Ecto neural progenitor cell (in vitro differentiated cells): ENCODE results near the gene KDM6B.

Experiments used
- DNase-seq: peaks from one replicate; pipeline ENCODE4 v3.0.0-alpha.2; 2018; ENCODE audit warnings: low spot score

Gene KDM6B

GRCh38 chr17:7820231-7820630, 13.8 kb upstream of the KDM6B start:
- no peak for DNase-seq

DNA sequence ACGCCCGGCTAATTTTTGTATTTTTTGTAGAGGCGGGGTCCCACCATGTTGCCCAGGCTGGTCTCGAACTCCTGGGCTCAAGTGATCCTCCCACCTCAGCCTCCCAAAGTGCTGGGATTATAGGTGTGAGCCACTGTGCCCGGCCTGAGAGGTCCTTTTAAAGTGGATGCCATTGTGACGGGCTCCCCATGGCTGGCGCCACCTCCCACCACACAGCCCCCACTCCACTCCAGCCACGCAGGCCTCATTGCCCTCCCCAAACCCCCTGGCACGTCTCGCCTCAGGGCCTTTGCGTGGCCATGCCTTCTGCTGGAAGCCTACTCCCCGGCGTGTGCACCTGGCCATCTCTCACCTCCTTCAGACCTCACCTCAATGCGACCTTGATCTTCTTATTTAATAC, 11.9 kb upstream of the KDM6B start:
- no peak for DNase-seq

- no peak for DNase-seq
These were observed 10.4 kb upstream of the KDM6B start for GRCh38 chr17:7823581-7824001.

DNA sequence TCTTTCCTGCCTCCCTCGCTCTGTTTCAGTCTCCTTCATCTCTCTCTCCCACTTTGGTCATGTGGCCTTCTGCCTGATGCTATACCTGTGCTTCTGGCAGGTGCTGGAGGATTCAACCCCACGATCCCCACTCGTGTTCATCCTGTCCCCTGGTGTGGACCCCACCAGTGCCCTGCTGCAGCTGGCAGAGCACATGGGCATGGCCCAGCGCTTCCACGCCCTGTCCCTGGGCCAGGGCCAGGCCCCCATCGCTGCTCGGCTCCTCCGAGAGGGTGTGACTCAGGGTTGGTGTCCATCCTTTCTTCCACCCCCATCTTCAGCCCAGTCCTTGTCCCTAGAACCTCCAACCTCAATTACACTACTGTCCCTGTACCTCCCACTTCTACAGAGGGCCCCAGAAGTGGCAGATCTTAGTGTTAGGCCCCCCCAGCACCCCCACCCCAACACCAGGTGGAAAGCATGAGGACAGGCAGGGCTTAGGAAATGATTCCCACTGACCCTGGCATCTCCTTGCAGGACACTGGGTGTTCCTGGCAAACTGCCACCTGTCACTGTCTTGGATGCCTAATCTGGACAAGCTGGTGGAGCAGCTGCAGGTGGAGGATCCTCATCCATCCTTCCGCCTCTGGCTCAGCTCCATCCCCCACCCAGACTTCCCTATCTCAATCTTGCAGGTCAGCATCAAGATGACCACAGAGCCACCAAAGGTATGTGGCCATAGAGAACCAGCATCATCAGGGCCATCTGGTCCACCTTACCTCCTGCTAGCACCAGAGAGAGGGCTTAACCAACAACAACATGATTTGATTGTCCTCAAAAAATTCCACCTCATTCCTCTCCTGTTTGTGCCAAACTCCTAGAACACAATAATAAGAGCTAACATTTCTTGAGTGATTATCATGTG, 9.7 kb upstream of the KDM6B start:
- DNase-seq: no peak

GRCh38 chr17:7825206-7825990, 8.6 kb upstream of the KDM6B start:
- no peak for DNase-seq

- no peak for DNase-seq
These were observed 3.4 kb upstream of the KDM6B start for GRCh38 chr17:7830616-7831015.

GRCh38 chr17:7831233-7831632, 2.8 kb upstream of the KDM6B start:
- DNase-seq: no peak

- no peak for DNase-seq
These were observed 1.6 kb upstream of the KDM6B start for GRCh38 chr17:7832431-7832830.

DNA sequence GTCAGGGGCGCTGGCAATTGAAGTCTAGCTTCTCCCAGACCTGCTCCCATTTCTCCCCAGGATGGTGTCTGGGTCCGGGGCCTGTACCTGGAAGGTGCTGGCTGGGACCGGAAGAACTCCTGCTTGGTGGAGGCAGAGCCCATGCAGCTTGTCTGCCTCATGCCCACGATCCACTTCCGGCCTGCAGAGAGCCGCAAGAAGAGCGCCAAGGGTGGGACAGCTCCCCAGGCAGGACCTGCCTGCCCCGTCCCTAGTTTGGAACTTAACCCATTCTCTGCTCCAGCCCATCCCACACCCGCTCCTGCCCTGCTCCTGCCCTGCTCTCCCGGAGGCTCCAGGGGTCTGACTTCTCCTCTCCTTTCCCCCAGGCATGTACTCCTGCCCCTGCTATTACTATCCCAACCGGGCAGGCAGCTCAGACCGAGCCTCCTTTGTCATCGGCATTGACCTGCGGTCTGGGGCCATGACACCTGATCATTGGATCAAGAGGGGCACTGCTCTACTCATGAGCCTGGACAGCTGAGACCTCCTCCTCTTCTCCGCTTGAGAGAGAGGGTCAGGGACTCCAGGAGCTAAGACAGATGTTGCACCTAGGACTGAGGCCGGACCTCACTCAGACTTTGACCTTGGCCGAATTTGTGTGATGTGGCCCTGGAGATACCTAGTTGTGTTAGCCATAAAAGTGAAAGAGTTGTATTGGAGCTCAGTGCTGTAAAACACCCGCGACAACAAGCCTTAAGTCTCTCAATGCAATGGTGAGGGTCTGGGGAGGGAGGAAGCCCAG, 814 bp upstream of the KDM6B start:
- no peak for DNase-seq

DNA sequence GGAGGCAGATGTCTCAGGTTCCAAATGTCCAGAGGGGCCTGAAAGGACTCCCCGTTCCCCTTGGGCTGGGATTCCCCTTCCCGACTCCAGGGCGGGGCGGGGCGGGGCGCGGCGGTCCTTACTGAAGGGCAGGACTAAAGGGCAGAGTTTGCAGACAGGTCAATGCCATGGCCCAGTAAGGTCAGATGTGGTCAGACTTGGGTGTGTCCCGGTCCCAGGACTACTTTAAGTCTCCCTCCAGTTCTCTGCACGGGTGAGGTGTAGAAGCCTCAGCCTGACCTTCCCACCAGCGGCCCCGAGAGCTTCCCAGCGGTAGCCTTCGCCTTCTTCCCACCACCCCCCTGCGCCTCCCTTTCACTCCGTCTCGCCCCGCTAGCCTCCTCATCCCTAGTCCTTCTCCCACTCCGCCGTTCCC, 532 bp downstream of the KDM6B start:
- no peak for DNase-seq

DNA sequence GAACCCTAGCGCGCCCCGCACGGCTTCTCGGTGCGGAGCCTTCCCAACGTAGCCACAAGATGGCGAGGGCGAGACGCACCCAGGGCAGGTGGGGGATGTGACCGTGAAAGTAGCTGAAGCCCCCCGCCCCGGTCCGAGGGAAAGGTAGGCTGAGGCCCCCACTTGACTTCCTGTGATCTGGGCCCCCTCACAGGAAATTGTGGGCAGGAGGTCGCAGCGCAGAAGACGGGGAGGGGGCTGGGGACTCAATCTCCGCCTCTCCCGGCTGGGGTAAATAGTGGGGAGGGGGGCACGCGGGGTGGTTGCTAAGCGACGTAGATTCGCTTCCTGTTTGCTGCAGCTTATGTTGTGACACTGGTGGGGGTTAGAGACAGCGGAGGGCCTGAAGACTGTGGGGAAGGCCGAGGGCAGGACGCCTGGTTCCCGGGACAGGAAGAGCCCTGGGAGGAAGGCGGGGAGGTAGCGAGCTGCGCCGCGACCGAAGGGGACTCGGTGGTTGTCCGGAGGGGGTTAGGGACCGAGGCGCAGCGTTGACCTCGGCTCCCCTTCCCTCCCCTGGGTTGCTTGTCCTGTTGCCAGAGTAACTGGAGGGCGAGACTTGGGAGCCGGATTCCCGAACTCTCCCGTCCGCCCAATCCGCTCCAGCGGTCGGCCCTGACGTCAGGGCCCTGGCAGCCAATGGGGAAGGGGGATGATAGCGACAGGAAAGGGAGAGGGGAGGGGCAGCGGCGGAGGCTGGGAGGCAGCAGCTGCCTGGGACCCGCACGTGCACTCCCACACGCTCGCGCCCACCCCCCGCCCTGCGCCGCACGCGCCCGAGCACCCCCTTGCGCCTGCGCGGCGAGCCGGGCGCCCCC, 1.2 kb downstream of the KDM6B start:
- peak; percentile 100 for DNase-seq

- no peak for DNase-seq
These were observed 2.0 kb downstream of the KDM6B start for GRCh38 chr17:7835814-7836595.

DNA sequence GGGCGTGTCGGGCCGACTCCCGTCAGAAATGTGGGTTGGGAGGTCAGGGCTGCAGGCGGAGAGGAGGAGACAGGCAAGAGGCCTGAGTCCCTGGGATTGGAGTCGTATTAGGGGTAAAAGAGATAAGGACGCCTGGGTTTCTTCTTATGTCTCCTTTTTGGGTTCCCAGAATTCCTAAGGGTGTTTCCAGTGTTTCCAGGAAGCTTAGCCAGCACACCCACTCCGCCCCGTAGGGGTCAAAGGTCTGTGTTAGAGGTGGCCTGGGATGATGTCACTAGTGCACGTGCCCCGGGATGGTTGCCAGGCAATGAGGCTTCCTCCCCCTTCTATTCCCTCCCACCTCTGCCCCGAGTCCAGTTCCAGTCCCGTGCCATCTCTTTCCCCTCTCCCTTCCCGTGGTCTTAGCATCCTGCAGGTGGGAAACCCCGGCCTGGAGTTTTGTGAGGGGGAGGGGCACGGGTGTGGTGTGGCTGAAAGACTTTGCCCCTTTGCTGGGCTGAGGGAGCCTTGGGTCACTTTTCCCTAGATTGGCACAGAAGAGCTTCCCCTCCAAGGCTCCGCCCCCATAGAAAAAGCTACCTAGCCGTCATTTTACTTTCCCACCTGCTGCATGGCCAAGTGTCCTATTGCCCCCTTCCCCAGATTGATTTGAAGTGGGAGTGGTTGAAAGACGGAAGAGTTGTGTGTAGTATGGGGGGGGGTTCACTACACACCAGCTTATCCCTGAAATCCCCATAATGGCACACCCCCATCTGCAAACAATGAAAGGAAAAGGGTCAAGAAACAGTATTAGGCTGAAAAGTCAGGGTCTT, 2.8 kb downstream of the KDM6B start:
- peak; percentile 99 for DNase-seq

- DNase-seq: peak; percentile 60
These were observed 3.5 kb downstream of the KDM6B start for GRCh38 chr17:7837408-7838088.

DNA sequence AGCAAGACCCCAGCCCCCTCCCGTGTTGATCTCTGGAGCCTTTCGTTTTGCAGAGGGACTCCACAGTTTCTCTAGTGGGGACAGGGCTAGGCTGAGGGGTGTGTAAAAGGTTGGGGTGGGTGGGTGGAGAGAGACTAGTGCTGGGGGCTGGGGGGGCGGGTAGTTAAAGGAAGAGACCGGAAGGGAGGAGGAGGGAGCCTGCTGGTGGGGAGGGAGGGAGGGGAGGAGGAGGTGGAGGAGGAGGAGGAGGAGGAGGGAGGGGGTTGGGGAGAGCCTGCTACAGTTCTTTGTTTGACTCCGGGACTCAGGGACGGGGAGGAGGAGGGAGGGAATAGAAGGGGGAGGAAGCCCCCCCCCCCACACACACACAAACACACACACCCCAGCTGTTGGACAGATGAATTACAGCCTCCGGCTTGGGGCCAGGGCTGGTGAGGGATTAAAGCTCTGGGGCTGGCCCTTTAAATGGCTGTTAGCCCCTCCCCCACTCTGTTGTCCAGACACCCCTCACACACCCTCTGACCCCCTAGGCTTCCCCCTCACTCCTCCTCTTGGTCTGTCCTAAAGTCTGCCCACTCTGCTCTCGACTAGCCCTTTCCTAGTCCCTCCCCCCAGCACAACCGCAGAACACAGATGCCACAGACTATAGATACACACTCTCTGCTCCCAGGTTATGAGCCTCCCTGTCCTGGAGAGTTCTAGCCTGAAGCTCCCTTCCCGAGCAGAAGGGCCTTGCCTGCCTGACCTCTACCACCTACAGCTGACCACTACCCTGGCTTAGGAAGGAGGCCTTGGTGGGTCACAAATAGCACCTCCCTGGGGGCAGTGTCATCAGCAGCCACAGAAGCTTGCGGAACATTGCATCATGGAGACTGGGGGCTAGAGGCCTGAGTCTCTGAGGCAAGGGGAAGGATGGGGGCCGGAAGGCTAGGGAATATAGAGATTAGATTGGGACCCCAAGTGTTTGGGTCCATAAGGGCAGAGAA, 4.4 kb downstream of the KDM6B start:
- DNase-seq: peak; percentile 87

DNA sequence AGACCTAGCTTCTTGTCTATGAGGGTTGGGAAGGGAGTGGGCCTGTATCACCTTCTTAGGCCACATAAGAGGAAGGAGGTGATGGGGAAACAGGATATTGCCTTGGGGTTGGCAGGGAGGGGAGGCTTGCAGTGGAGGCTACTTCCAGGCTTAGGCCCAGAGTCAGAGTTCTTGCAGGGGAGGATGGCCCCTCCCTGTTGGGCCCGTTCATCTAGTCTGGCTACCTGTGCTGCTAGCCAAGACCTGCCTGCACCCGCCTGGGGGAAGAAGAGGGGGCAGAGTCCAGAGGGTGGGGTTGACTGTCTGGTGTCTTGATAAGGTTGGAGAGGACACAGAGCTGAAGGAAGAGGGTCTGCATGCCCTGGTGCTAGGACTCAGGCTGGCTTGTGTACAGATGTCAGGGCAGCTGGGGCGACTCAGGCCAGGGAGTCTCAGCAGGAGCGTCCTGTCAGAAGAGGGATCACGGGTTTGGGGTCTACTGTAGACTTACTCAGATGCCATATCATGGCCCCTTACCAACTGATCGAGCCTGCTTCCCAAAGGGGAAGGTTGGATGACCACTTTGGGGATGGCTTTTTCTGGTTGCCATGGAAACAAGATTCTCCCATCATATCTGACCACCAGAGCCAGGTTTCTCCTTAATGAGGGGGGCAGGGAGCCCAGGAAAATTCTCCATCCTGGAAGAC, 5.3 kb downstream of the KDM6B start:
- DNase-seq: peak; percentile 59

DNA sequence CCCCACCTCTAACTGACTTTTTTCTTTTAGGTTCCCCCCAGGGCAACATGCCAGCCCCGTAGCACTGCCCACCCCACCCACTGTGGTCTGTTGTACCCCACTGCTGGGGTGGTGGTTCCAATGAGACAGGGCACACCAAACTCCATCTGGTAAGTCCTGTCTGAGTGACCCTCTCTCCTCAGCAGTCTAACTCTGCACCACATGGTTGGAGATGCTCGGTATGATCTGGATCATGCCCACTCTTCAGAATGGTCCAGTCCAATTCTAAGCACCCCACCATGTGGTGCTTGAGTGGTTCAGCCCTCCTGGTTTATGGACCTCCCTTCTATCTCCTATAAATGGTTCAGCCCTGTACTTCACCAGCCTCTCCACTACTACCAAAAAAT, 5.9 kb downstream of the KDM6B start:
- DNase-seq: peak; percentile 51
